ENCODE results near the gene GPR15.
"Not testable (repeated sequence)": the region's sequence is repeated elsewhere in the genome, so short reads cannot be mapped to it uniquely, and the experiment has no call there.

Gene GPR15

GRCh38 chr3:98556164-98557130 lies 24.7 kb downstream of the GPR15 start:
- Histone ChIP-seq H3K27ac (ENCODE audit: low read depth, low read length) (no peak overlapping the region), H3K9me3 (ENCODE audit: control insufficient read depth in 1 of 2, low read length in 2 of 2) (no peaks in the 10 kb centered on the region), H3K9ac (ENCODE audit: low read depth in 1 of 2, low read length in 2 of 2) (no peak overlapping the region), H3K4me1 (ENCODE audit: control insufficient read depth in 1 of 2, insufficient read depth in 2 of 2, low read length in 2 of 2) (peaks cover 18 to 32% of the 10 kb centered on the region in 2 donors), H3K36me3 (ENCODE audit: control insufficient read depth in 1 of 2, insufficient read depth in 2 of 2, low read length in 2 of 2) (no peaks in the 10 kb centered on the region), H3K4me3 (ENCODE audit: low read depth in 1 of 2, low read length in 2 of 2) (no peak overlapping the region), H3K27me3 (ENCODE audit: control insufficient read depth in 1 of 2, insufficient read depth in 2 of 2, low read length in 2 of 2) (no peaks in the 10 kb centered on the region)

GRCh38 chr3:98557324-98558010 lies 25.7 kb downstream of the GPR15 start:
- no peaks in the 10 kb centered on the region for H3K27me3 ChIP-seq (ENCODE audit: control insufficient read depth in 1 of 2, insufficient read depth in 2 of 2, low read length in 2 of 2)
- no peak overlapping the region for H3K4me3 ChIP-seq (ENCODE audit: low read depth in 1 of 2, low read length in 2 of 2)
- H3K9me3 ChIP-seq (ENCODE audit: control insufficient read depth in 1 of 2, low read length in 2 of 2), result no peaks in the 10 kb centered on the region
- H3K9ac ChIP-seq (ENCODE audit: low read depth in 1 of 2, low read length in 2 of 2), result no peak overlapping the region
- peaks cover 10 to 25% of the 10 kb centered on the region in 2 donors for H3K4me1 ChIP-seq (ENCODE audit: control insufficient read depth in 1 of 2, insufficient read depth in 2 of 2, low read length in 2 of 2)
- H3K27ac ChIP-seq (ENCODE audit: low read depth, low read length), result no peak overlapping the region
- H3K36me3 ChIP-seq (ENCODE audit: control insufficient read depth in 1 of 2, insufficient read depth in 2 of 2, low read length in 2 of 2), result no peaks in the 10 kb centered on the region

GRCh38 chr3:98558100-98558827 lies 26.5 kb downstream of the GPR15 start:
- Histone ChIP-seq H3K27me3 (ENCODE audit: control insufficient read depth in 1 of 2, insufficient read depth in 2 of 2, low read length in 2 of 2) (no peaks in the 10 kb centered on the region), H3K27ac (ENCODE audit: low read depth, low read length) (no peak overlapping the region), H3K4me3 (ENCODE audit: low read depth in 1 of 2, low read length in 2 of 2) (no peak overlapping the region), H3K9me3 (ENCODE audit: control insufficient read depth in 1 of 2, low read length in 2 of 2) (no peaks in the 10 kb centered on the region), H3K9ac (ENCODE audit: low read depth in 1 of 2, low read length in 2 of 2) (no peak overlapping the region), H3K4me1 (ENCODE audit: control insufficient read depth in 1 of 2, insufficient read depth in 2 of 2, low read length in 2 of 2) (peaks cover 2 to 17% of the 10 kb centered on the region in 2 donors), H3K36me3 (ENCODE audit: control insufficient read depth in 1 of 2, insufficient read depth in 2 of 2, low read length in 2 of 2) (no peaks in the 10 kb centered on the region)

- H3K27ac ChIP-seq (ENCODE audit: low read depth, low read length); H3K4me3 ChIP-seq (ENCODE audit: low read depth in 1 of 2, low read length in 2 of 2); H3K4me1 ChIP-seq (ENCODE audit: control insufficient read depth in 1 of 2, insufficient read depth in 2 of 2, low read length in 2 of 2); H3K9ac ChIP-seq (ENCODE audit: low read depth in 1 of 2, low read length in 2 of 2); H3K36me3 ChIP-seq (ENCODE audit: control insufficient read depth in 1 of 2, insufficient read depth in 2 of 2, low read length in 2 of 2); H3K27me3 ChIP-seq (ENCODE audit: control insufficient read depth in 1 of 2, insufficient read depth in 2 of 2, low read length in 2 of 2); H3K9me3 ChIP-seq (ENCODE audit: control insufficient read depth in 1 of 2, low read length in 2 of 2): not testable (repeated sequence)
These were observed 28.0 kb downstream of the GPR15 start for GRCh38 chr3:98559769-98560168.

GRCh38 chr3:98560911-98561310 lies 29.1 kb downstream of the GPR15 start:
- Histone ChIP-seq H3K4me3 (ENCODE audit: low read depth in 1 of 2, low read length in 2 of 2) (no peak overlapping the region), H3K27ac (ENCODE audit: low read depth, low read length) (no peak overlapping the region), H3K27me3 (ENCODE audit: control insufficient read depth in 1 of 2, insufficient read depth in 2 of 2, low read length in 2 of 2) (no peaks in the 10 kb centered on the region), H3K36me3 (ENCODE audit: control insufficient read depth in 1 of 2, insufficient read depth in 2 of 2, low read length in 2 of 2) (no peaks in the 10 kb centered on the region), H3K9ac (ENCODE audit: low read depth in 1 of 2, low read length in 2 of 2) (no peak overlapping the region), H3K9me3 (ENCODE audit: control insufficient read depth in 1 of 2, low read length in 2 of 2) (no peaks in the 10 kb centered on the region), H3K4me1 (ENCODE audit: control insufficient read depth in 1 of 2, insufficient read depth in 2 of 2, low read length in 2 of 2) (peaks cover 0 to 3% of the 10 kb centered on the region in 2 donors)

GRCh38 chr3:98561727-98562521 lies 30.1 kb downstream of the GPR15 start:
- no peaks in the 10 kb centered on the region for H3K36me3 ChIP-seq (ENCODE audit: control insufficient read depth in 1 of 2, insufficient read depth in 2 of 2, low read length in 2 of 2)
- H3K4me1 ChIP-seq (ENCODE audit: control insufficient read depth in 1 of 2, insufficient read depth in 2 of 2, low read length in 2 of 2), result peaks cover 0 to 3% of the 10 kb centered on the region in 2 donors
- no peaks in the 10 kb centered on the region for H3K27me3 ChIP-seq (ENCODE audit: control insufficient read depth in 1 of 2, insufficient read depth in 2 of 2, low read length in 2 of 2)
- H3K27ac ChIP-seq (ENCODE audit: low read depth, low read length), result no peak overlapping the region
- H3K9me3 ChIP-seq (ENCODE audit: control insufficient read depth in 1 of 2, low read length in 2 of 2), result no peaks in the 10 kb centered on the region
- H3K4me3 ChIP-seq (ENCODE audit: low read depth in 1 of 2, low read length in 2 of 2), result no peak overlapping the region
- H3K9ac ChIP-seq (ENCODE audit: low read depth in 1 of 2, low read length in 2 of 2), result no peak overlapping the region

- Histone ChIP-seq H3K9me3 (ENCODE audit: control insufficient read depth in 1 of 2, low read length in 2 of 2) (no peaks in the 10 kb centered on the region), H3K4me1 (ENCODE audit: control insufficient read depth in 1 of 2, insufficient read depth in 2 of 2, low read length in 2 of 2) (peaks cover 0 to 3% of the 10 kb centered on the region in 2 donors), H3K4me3 (ENCODE audit: low read depth in 1 of 2, low read length in 2 of 2) (no peak overlapping the region), H3K27me3 (ENCODE audit: control insufficient read depth in 1 of 2, insufficient read depth in 2 of 2, low read length in 2 of 2) (no peaks in the 10 kb centered on the region), H3K9ac (ENCODE audit: low read depth in 1 of 2, low read length in 2 of 2) (no peak overlapping the region), H3K36me3 (ENCODE audit: control insufficient read depth in 1 of 2, insufficient read depth in 2 of 2, low read length in 2 of 2) (no peaks in the 10 kb centered on the region), H3K27ac (ENCODE audit: low read depth, low read length) (no peak overlapping the region)
These were observed 32.0 kb downstream of the GPR15 start for GRCh38 chr3:98563661-98564281.

- no peak overlapping the region for H3K27ac ChIP-seq (ENCODE audit: low read depth, low read length)
- H3K9ac ChIP-seq (ENCODE audit: low read depth in 1 of 2, low read length in 2 of 2), result no peak overlapping the region
- H3K4me3 ChIP-seq (ENCODE audit: low read depth in 1 of 2, low read length in 2 of 2), result no peak overlapping the region
- peaks cover 0 to 3% of the 10 kb centered on the region in 2 donors for H3K4me1 ChIP-seq (ENCODE audit: control insufficient read depth in 1 of 2, insufficient read depth in 2 of 2, low read length in 2 of 2)
- no peaks in the 10 kb centered on the region for H3K36me3 ChIP-seq (ENCODE audit: control insufficient read depth in 1 of 2, insufficient read depth in 2 of 2, low read length in 2 of 2)
- no peaks in the 10 kb centered on the region for H3K9me3 ChIP-seq (ENCODE audit: control insufficient read depth in 1 of 2, low read length in 2 of 2)
- H3K27me3 ChIP-seq (ENCODE audit: control insufficient read depth in 1 of 2, insufficient read depth in 2 of 2, low read length in 2 of 2), result no peaks in the 10 kb centered on the region
These were observed 32.7 kb downstream of the GPR15 start for GRCh38 chr3:98564282-98565005.

GRCh38 chr3:98565237-98565643 lies 33.5 kb downstream of the GPR15 start:
- Histone ChIP-seq H3K4me3 (ENCODE audit: low read depth in 1 of 2, low read length in 2 of 2) (no peak overlapping the region), H3K4me1 (ENCODE audit: control insufficient read depth in 1 of 2, insufficient read depth in 2 of 2, low read length in 2 of 2) (peaks cover 0 to 3% of the 10 kb centered on the region in 2 donors), H3K27me3 (ENCODE audit: control insufficient read depth in 1 of 2, insufficient read depth in 2 of 2, low read length in 2 of 2) (no peaks in the 10 kb centered on the region), H3K36me3 (ENCODE audit: control insufficient read depth in 1 of 2, insufficient read depth in 2 of 2, low read length in 2 of 2) (no peaks in the 10 kb centered on the region), H3K9me3 (ENCODE audit: control insufficient read depth in 1 of 2, low read length in 2 of 2) (no peaks in the 10 kb centered on the region), H3K27ac (ENCODE audit: low read depth, low read length) (no peak overlapping the region), H3K9ac (ENCODE audit: low read depth in 1 of 2, low read length in 2 of 2) (no peak overlapping the region)

Data from duodenal mucosa (tissue), 2 donors.